GM21526 (cell line): Measurements from ENCODE around the gene ETV7.
"Not testable (repeated sequence)": the region's sequence is repeated elsewhere in the genome, so short reads cannot be mapped to it uniquely, and the experiment has no call there.

ENCODE experiments used
- ATAC-seq: cut with Tn5 transposase; IDR thresholded peaks from one replicate; pipeline ENCODE4 v1.9.1; 2021; ENCODE audit warnings: moderate library complexity; ENCODE audit not compliant: unreplicated experiment, low FRiP score

Gene ETV7

DNA sequence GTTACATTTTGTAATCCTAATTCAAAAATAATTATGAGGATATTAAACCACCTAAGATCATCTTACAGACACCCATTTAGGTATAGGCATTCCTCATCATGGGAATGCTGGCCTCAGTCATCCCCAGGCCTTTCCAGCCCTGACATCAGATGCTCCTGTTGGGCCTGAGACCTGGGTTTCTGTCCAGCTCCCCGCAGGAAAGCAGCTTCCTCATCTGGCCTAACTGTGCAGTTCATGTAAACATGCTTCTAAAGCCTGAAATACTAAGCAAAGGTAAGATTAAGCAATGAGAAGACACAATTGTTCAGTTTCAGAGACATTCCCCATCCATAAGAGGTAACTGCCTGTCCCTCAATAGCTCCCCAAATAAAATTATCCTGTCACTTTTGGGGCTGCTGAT is 19.0 kb downstream of the ETV7 start:
- no peak for ATAC-seq

DNA sequence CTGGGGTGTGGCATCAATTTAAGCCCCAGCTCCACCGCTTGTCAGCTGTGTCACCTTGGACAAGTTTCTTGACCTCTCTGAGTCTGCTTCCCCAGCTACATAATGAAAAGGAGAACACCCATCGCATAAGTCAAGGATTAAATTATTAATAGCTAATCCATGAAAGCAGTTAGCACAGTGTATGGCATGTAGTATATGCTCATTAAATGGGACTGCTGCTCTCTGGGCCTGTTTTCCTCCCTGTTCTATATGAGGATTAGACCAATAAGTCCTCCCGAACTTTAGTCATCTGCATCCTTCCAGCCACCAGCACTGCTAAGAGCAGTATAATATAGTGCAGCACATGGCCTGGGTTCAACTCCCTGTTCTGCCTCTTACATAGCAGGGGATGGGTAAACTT is 19.7 kb downstream of the ETV7 start:
- no peak for ATAC-seq

DNA sequence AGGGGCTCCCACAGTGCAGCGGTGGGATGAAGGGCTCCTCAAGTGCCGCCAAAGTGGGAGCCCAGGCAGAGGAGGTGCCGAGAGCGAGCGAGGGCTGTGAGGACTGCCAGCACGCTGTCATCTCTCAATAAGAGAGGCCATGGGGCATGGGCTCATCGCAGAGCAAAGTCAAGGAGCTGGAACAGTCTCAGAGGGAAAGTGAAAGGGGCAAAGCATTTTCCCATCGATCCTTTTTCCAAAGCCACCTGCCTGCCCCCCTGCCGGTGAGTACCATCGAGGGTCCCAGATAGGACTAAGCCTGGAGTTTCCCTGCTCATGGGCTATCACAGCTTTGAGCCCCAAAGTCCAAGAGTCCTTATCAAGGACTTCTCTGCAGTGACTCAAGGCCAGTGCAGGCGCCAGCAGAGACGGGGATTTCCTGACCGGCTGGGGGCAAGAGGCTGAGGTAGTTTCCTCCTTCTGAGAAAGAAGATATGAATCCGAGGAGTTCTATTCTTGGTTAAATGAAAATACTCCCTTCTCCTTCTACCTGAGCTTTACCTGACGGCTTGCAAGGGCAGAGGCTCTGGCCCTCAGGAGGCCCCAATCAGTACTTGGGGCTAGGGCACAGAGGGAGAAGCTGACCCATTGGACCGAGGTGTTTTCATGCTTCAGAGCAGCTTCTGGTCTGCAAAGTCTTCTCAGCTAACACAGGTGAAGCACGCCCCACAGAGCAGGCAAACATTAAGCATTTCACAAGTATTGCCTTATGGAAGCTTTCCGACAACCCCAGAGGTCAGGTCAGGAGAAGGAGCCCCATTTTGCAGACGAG is 22.6 kb downstream of the ETV7 start:
- no peak for ATAC-seq

DNA sequence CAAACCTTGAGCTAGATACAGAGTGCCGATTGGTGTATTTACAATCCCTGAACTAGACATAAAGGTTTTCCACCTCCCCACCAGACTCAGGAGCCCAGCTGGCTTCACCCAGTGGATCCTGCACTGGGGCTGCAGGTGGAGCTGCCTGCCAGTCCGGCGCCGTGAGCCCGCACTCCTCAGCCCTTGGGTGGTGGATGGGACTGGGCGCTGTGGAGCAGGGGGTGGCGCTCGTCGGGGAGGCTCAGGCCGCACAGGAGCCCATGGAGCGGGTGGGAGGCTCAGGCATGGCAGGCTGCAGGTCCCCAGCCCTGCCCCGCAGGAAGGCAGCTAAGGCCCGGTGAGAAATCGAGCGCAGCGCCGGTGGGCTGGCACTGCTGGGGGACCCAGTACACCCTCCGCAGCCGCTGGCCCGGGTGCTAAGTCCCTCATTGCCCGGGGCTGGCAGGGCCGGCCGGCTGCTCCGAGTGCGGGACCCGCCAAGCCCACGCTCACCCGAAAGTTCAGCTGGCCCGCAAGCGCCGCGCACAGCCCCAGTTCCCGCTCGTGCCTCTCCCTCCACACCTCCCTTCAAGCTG is 23.3 kb downstream of the ETV7 start:
- ATAC-seq: not testable (repeated sequence)

DNA sequence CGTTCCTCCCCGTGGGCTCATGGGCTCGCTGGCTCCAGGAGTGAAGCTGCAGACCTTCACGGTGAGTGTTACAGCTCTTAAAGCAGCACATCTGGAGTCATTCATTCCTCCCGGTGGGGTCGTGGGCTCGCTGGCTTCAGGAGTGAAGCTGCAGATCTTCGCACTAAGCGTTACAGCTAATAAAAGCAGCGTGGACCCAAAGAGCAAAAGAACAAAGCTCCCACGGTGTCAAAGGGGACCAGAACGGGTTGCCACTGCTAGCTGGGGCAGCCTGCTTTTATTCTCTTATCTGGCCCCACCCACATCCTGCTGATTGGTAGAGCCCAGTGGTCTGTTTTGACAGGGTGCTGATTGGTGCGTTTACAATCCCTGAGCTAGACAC is 24.1 kb downstream of the ETV7 start:
- not testable (repeated sequence) for ATAC-seq

DNA sequence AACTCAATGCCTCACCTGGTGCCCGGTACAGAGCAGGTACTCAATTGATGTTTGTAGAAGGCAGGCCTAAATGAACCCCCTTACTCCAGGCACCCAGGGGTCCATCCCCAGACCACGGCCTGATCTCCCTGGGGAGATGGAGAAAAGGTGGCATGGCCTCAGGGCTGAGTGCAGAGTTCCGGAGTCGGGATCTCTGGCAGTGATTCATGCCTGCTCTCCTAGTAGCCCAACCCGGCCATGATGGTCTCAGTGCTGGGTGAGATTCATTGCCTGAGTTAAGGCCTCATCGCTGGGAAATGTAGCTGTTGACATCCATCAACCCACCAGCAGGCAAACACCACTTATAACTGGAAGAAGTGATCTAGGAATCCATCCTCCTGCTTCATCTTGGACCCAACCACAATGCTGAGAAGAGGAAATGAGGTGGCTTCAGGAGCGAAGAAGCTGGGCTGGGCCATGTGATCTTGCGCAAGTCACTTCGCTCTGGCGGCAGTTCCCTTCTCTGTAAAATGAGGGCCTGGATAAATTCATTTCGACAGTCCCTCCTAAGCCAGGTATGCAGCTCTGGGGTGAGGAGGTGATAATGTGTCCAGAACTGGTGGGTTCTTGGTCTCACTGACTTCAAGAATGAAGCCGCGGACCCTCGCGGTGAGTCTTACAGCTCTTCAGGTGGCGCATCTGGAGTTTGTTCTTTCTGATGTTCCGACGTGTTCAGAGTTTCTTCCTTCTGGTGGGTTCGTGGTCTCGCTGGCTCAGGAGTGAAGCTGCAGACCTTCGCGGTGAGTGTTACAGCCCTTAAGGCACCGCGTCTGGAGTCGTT is 24.7 kb downstream of the ETV7 start:
- no peak for ATAC-seq

DNA sequence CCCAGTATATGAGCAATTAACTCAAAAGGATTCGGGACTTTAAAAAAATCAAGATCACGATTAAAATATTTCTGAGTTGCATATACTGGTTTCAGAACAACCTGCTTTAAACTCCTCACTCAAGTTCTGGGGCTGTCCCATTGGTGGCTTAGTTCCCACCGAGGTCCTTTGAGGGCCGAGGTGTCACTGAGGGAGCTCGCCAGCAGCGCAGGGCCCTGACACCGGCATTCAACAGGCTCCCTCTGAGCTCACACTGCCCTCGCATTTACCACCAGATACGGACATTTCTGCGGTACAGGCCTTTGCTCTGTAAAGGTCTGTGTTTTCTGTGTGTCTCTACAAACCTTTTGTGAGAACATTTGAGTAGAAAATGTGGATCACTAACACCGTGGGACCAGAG is 26.4 kb downstream of the ETV7 start:
- no peak for ATAC-seq

DNA sequence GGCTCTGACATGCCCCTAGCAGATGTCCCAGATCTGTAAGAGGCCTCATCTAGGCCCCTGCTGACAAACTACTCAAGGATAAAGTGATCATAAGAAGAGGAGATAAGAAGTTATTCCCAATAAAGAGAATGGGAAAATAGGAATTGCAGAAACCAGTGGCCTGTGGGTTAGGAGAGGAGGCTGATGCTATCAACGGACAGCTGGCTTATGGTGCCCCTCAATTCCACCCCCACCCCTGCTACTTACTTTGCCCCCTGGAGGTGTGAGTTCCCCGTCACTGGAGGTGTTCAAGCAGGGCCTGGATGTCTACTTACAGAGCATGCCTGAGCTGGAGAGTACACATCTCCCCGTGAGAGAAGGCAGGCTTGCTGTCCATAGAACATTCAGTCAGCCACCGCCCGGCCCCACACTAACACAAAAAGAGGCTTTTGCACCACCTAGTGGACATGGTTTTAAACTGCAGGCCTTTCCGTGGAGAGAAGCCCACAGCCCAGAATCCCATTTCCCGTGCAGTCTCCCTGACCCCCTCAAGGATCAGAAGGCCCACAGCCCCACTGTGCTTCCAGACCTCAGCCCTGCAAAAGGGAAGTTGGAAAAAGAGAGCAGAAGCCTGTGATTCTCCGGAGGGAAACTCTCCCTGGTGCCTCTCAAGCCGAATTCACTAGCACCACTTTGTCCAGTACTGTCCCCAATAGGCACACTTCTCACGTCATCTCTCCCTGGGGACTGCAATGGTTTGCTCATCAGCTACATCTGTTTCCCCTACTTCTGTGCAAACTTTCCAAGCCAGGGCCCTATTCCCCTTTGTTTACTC is 27.0 kb downstream of the ETV7 start:
- ATAC-seq: no peak

DNA sequence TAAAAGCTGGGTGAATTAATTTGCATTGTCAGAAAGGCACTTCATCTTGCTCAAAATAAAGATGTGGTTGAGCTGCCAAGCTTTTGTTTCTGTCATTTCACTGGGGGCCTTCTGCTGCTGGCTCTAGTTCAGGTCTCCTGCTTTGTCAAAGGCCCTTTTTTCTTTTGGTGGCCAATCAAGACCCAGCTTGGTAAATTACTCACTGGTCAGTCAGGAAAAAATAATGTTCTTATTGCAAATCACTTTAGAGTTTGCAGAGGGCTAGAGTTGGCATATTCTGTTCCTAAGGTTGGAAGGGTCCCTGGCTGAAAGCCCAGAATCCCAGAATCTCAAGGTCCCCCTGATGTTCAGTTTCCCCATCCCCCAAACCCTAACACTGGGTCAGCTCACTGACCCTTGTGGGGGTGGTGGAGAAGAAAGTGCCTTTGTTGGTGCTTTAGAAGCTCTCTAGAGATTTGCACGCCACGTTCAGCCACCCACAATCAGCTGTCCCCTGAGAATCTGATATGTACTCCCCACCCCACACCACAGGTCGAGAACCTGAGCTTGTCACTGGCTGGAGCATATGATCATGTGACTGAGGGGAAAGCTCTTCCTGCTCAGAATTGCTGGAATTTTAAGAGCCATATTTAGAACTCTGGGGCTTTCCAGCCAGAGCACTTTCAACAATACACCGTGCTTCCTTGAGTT is 29.1 kb downstream of the ETV7 start:
- ATAC-seq: no peak

DNA sequence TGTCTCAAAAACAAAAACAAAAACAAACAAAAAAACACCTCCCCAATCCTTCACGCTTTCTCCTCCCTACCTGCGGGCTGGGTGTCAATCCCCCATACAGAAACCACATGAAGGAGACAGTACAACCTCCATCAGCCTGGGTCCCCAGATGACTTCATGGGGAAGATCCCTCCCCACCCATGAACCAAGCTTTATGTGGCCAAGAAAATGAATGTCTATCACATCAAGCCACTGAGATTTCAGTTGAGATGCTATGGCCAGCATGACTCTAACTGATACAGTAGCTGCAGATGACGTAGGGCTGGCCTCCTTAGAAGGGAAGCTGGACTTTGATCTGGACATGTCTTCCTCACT is 29.6 kb downstream of the ETV7 start:
- no peak for ATAC-seq

DNA sequence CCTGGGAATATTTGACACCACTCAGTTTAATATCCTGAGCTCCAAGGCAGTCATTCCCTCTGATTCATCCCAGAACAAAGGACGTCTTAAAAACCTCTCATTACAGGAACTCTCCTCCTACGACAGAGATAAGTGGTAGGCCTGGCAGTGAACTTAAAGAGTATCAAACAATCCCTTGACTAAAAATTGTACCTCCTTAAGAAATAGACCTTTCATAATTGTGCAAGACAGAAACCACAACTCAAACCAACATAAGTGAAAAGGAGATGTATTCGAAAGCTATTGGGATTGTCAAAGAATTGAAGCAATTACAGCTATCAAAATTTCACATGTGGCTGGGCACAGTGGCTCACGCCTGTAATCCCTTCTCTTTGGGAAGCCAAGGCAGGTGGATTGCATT is 31.6 kb downstream of the ETV7 start:
- ATAC-seq: no peak

DNA sequence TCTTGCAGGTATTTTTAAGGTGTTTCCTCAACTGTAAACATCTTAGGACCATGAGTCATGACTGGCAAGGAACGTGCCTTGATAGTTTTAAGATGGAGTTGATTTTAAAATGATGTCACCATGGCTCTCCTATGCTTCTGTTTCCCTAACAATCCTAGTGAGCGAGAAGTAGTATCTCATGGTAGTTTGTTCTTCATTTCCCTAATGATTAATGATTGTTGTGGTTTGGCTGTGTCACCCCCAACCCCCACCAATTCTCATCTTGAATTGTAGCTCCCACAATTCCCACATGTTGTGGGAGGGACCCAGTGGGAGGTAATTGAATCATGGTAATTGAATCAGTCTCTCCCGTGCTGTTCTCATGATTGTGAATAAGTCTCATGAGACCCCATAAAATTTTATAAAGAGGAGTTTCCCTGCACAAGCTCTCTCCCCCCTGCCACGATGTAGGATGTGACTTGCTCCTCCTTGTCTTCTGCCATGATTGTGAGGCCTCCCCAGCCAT is 34.0 kb downstream of the ETV7 start:
- no peak for ATAC-seq

DNA sequence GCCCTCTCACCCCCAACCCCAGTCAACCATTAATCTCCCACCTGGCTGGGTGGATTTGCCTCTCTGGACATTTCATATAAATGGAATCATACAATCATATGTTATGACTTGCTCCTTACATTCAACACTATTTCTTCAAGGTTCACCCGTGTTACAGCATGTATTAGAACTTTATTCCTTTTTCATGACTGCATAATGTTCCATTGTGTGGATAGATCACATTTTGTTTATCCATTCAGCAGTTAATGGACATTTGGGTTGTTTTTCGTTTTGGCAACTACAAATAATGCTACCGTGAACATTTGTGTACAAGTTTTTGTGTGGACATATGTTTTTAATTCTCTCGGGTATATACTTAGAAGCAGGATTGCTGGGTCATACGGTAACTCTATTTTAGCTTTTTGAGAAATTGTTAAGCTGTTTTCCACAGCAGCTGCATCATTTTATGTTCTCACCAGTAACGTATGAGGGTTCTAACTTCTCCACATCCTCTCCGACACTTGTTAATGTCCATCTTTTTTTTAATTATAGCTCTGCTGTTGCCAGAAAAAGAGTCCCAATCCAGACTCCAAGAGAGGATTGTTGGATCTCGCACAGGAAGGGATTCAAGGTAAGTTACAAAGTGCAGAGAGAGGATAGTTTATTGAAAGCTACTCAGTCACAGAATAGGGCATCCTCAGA is 34.9 kb downstream of the ETV7 start:
- ATAC-seq: no peak

DNA sequence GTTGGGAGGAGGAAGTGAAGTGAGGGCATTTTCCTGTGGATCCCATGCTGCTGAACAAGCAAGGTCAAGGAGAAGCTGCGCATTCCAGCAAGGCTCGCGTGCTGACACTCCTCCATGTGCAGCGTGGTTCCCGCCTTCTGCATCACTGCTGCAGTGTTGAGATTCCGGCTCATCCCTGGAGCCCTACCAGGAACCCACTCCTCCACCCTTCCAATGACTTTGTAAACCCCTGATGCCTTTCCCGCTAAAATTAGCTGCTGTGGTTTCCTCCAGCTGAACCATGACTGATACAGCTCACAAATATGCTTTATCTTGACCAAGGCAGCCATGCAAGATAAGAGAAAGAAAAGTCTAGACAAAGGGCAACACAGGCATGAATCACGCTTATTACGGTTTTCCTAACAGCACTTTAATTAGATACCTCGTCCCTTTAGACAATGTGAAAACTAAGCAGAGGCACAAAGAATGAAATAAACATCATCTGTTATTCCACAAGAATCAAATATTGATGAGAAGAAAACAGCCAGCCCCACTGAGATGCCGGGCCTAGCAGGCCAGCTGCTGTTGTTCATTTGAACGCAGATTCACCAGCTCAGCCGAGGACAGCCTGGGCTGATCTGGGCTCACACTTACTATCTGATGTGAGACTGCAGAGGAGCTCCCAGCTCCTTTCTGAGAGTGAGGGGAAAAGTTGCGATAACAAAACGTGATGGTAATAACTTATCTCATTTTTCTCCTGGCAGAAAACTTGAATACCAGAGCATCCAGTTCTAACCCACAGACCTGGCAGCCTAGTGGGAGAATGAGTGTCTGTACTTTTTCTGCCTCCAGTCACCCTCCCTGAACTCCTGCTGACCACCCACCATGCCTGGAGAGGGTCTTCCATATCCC is 36.5 kb downstream of the ETV7 start:
- no peak for ATAC-seq

DNA sequence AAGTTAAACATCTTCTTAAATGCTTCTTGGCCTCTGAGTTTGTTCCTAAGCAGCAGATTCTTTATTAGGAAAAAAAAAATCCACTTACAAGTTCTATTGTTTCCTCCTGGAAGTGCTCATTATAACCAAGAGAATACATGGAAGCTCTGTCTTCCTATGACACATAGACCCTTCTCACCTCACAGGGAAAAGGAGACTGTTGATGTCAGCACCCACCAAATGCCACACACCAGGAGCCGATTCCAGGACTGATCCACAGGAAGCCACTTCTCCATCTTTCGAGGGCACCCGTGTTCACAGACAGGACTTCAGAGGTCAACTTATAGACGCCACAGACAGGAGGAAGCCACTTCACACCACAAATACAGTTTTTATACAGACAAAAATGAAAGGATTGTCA is 37.4 kb downstream of the ETV7 start:
- no peak for ATAC-seq

DNA sequence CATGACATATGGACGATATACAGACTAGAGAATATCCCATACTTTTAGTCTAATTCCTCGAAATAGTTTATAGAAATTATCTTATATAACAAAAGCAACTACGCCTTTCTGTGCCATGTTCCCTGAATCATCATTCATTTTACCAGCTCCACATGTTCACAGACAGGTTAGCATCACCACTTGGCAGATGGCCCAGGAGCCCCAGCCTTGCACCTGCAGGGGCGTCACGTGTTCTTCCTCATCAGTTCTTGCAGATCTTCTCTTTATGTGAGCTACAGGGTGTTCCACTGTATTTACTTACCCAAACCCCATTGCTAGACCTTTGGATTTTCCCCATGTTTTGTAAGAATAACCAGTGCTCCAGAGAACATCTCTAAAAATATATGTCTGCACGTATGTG is 38.2 kb downstream of the ETV7 start:
- ATAC-seq: no peak

DNA sequence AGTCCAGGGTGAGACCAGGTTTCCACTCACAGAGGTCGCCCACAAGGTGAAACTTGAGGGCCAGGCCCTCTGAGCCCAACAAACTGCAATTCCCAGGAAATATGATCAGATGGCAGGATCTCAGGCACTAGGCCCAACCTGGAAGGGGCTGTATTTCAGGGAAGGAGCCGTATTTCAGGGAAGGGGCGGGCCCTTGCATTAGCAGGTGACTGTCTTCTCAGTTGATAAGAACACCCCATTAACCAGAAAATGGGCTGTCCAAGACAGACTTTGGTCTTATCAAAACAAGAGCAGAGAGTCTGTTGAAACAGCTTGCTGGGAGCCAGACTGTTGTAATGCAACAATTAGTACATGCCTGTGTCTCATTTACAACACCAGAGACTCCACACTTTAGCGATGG is 39.8 kb downstream of the ETV7 start:
- no peak for ATAC-seq

DNA sequence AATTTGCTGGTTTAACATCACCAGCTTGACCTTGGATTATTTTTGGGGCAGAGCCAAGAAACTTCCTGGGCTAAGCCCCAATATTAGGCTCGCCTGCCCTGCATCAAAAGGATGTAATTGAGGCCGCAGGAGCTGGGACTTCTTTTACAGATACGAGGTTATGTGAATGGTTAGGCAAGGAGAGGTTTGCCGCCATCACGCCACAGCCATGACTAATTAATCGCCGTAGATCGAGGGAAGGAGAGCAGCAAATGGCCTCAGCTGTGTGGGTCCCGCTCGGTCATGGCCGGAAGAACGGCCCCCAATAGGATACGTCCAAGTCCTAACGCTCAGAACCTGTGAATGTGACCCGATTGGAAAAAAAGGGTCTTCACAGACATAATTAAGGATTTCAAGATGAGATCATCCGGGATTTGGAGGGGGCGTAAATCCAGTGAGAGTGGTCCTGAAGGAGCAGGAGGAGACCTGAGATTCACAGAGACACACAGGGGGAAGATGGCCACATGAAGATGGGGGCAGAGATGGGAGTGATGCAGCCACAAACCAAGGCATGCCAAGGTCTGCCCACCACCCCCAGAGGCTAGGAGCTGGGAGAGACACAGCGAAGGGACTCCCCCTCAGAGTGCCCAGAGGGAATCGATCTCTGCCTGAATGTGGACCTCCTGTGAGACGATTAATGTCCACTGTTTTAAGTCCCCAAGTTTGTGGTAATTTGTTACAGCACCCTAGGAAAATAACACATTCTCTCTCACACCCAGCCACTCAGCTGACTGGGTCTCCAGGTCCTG is 40.8 kb downstream of the ETV7 start:
- ATAC-seq: no peak
